DLD1 (cell line): ENCODE measurements around the gene SLC8B1.

Source experiments
- in situ Hi-C: cut with HindIII; loops from 2 replicates; pipeline ENCODE4 v1.10.0; 2017; ENCODE audit warnings: low sequenced_read_pairs

The SLC8B1 gene

DNA sequence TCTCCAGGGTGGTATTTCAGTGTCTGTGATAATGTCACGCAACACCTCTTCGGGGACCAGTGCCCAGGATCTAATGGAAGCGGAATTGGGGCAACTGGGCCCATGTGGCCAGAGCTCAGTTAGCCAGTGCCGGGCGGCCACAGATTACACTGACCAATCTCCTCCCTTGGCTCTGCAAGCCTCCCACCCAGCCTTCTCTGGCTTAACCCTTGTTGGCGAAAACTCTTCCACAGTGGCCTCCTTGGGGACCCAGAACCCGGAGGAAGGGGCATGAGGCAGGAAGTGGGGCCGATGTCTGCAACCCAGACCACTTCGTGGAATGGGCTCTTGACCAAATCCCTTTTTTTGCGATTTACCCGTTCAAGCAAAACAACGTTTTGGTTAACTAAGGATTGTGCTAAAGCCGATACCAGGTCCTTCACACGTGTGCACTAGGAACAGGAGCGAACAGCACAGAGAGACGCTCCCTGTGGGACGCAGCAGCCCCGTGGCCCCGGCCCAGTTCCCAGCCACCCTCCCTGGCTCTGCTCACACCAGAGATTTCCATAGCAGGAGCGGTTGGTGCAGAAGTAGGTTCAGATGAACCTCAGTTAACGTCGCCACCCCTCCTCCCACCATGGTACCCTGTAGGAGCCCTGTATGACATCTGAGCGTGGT, 38.2 kb downstream of the SLC8B1 start:
- in situ Hi-C loops = no loop called here

DNA sequence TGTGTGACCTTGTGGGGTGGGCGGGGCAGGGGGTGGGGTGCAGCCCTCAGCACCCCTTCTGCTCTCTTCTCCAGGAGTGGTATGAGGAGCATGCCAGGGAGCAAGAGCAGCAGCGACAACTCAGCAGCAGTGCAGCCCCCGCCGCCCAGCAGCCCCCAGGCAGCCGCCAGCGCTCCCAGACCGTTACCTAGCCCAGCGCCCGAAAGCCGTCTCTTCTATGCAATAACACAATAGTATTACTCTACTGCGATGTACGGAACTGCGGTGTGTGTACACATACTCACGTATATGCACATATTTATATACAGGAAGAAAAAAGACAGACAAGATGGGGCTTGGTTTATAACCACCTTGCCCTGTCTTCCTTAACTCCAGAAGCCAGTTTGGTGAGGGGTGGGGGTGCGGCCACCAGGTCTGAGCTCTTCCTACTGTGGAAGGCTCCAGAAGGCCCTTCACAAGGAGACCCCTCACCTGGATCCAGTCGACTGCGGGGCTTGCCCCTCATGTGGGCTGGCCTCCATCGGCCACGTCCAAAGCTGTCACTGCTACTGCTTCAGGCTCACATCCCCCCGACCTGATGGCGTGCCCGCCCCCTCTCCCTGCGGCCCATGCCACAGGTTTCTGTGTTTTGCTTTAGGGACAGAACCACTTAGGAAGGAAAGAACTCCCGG, 38.9 kb downstream of the SLC8B1 start:
- in situ Hi-C loops = no loop called here

DNA sequence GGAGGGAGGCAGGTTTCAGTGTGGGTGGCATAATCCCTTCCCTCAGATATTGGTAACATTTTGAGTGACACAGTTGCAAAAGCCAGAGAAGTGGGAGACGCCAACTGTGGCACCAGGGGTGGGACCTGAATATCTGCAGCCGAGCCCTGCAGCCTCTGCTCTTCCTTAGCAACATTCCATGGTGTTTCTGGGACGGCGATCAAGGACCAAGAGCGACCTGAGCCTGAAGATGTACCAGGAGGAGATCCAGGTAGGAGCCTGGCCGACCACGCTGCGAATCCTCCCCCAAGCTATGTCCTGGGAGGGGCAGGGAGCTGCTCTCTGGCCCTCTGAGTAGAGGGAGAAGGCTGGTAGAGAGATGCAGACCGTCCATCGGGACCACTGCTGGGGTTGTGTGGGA, 41.8 kb downstream of the SLC8B1 start:
- in situ Hi-C loops = no loop called here

DNA sequence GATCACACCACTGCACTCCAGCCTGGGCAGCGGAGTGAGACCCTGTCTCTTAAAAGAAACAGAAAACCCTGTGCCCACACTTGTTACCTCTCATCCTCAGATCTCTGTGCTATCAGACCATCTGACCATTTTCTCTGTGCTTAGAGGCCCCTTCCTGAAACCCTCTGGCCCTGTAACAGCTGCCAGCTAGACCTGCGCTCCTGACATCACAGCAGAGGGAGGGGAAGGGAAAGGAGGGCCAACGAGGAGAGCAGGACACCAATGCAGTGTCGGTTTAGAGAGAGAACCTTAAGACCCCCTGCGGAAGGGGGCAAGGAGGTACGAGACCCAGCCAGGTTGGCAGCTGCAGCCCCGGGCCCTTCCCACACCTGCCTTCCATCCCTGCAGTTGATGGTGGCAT, 42.4 kb downstream of the SLC8B1 start:
- in situ Hi-C loops = no loop called here

DNA sequence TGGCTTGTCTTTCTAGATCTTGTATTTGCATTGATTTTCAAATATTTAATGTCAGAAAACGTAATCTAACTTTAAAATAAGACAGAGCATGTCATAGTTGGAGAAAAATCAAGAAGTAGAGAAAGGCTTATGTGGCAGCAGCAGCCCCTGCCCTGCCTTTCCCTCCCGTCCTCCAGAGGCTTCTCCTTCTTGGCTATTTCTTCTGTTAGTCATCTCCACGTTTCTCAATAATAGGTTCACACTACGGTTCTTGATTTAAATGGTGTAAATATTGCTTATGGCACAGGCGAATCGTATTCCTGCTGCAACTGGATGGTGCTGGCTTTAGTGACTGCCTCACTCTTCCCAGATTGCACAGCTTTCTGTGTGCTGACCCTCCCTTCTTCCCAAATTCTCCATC, 42.8 kb downstream of the SLC8B1 start:
- in situ Hi-C loops = no loop called here

- in situ Hi-C loops = no loop called here
Measured at GRCh38 chr12:113291586-113291985, 43.3 kb downstream of the SLC8B1 start.

DNA sequence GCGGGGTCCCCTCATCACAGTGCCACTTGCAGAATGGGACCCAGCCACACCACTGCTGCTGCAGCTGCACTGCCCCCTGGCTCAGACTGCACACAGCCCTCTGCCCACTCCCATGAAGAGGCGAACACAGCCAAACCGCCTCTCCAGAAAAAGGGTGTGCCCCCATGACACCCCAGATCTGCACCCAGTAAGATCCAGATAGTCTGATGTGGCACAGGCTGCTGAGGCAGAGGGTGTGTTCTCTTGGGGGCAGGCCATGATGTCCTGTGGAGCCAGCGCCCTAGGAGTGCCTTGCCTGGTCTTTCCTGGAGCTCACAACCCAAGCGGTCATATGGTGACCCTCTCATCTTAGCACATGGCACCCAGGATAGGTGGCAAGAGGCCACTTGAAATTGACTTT, 44.4 kb downstream of the SLC8B1 start:
- in situ Hi-C loops = no loop called here

DNA sequence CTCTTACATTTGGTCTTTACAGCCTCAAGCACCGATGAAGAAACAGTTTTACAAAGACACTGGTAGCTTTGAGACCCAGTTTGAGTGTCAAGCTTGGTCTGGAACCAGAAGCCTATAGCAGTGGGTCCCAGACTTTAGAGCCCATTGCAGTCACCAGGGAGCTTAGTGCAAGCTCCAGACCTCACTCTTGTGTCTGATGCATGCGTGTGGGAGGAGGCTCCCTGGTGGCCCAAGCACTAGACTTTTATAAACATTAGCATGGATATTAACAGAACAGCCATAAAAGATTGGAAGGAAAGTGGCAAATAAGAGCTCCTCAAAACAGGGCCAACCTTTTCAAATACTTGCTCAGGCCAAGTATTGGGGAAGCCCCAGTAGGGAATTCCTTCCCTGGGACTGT, 45.5 kb downstream of the SLC8B1 start:
- in situ Hi-C loops = no loop called here

- in situ Hi-C loops = no loop called here
Measured at GRCh38 chr12:113287899-113288282, 47.0 kb downstream of the SLC8B1 start.

- in situ Hi-C loops = no loop called here
Measured at GRCh38 chr12:113287146-113287898, 47.6 kb downstream of the SLC8B1 start.

GRCh38 chr12:113286712-113287111, 48.2 kb downstream of the SLC8B1 start:
- in situ Hi-C loops = no loop called here

DNA sequence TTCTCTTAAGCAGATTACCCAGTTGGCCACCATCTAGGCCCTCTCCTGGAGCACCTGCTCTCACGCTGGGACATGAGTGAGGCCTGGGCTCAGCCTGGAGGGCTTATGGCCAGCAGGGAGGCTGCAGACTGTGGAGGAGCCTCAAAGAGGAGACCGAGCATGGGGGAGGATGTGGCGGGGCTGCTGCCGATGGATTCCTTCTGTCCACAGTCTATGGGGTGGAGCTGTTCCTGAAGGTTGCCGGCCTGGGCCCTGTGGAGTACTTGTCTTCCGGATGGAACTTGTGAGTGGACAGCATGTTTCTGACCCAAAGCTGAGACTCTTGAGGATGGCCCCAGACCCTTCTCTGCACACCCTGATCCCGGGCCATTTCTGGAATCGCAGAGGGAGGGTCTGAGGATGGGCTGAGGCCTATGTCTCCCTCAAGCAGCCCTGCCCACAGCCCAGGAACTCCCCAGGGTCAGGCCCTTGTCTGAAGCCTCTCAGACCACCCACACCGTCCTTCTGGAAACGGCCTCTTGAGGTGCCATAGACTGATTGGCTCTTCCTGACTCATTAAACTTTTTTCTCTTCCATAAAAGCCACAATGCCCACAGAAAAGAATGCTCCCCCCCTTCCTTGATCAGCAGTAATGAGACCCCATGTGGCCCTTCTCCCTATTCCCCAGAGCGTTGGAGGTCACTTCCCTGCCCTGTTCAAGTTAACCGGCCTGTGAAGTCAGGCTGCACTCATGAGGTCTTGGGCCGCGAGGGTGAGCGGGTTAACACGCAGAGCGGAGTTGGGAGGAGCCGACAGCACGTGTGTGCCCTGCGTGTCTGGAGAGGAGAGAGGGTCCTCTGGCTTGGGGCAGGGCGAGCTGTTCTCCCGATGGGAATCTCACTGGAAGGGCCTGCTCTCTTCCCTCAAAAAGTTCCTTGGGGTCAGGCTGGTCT, 49.0 kb downstream of the SLC8B1 start:
- in situ Hi-C loops = no loop called here

DNA sequence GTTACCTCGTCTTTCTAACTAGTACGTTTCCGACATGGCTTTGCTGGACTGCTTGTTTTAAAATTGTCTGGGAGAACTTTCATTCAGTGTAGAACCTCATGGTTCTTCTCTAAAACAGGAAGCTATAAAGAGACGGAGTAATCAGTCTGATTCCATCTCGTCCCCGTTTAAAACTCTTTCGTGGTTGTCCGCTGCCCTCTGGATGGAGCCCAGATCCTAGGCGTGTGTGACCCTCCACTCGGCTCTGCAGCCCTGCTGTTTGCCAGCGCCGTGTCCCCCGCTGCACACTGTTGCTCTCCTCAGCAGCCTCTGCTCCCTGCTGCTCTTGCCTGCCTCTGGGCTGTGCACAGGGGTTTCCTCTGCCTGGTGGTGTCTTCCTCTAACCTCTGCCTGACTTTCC, 50.2 kb downstream of the SLC8B1 start:
- in situ Hi-C loops = no loop called here

DNA sequence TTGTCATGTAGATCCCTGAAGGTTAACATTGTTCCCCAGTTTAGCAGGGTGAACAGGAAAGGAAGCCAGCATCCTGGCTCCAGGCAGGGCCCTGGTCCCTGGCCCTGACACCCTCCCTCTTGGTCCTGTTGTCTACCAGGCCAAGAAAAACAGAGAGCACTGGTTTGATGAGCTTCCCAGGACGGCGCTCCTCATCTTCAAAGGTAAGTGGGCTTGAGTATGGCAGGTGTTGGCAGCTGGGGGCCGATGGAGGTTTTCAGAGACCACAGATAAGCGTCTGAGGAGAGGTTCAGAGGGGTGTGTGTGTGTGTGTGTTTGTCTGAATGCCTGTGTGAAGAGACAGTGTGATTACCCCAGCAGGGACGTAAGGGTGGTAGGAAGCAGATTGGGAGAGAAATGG, 56.3 kb downstream of the SLC8B1 start:
- in situ Hi-C loops = no loop called here

GRCh38 chr12:113278141-113278540, 56.8 kb downstream of the SLC8B1 start:
- in situ Hi-C loops = no loop called here

- in situ Hi-C loops = no loop called here
Measured at GRCh38 chr12:113277511-113277910, 57.4 kb downstream of the SLC8B1 start.

- in situ Hi-C loops = no loop called here
Measured at GRCh38 chr12:113276946-113277500, 57.9 kb downstream of the SLC8B1 start.

DNA sequence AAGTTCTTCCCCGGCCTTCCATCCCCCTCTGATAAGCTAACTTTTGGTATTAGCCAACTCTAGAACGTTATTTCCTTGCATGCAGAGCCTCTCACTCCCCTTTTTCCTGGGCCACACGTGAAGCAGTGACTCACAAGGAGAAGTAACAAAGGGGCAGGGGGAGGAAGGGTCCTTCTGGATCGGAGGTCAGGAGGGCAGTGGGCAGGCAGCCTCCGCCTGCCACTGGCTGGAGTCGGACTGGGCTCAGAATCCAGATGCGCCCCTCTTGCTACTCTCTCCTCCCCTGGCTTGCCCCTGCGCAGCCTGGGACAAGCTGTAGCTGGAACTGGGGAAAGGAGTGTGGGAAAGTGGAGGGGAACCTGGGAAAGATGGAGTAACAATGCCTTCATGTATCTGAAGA, 58.6 kb downstream of the SLC8B1 start:
- in situ Hi-C loops = no loop called here

GRCh38 chr12:113274848-113275247, 60.1 kb downstream of the SLC8B1 start:
- in situ Hi-C loops = no loop called here

DNA sequence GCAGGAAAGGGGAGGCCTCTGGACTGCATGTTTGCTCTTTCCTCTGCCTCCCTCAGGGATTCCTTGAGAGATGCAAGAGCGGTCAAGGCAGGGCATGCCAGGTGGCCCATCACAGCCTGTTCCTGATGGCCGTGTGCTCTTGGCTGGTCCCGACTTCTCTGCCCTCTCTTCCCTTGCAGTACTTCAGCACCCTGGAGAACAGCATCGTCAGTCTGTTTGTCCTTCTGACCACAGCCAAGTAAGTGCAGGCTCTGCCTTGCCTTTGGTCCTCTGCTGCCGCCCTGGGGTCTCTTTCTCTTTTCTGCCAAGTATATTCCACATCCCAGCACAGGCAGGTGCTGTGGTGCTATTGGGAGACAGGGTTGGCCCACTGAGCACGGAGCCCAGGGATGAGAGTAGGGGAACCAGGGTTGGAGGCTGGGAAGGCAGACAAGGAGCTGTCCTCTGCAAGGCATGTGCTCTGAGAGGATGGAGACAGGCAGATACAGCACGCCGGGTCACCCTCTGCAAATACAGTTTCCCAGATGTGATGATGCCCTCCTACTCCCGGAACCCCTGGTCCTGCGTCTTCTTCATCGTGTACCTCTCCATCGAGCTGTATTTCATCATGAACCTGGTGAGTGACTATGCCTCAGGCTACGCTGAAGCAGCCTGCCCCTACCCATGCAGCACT, 61.7 kb downstream of the SLC8B1 start:
- in situ Hi-C loops = no loop called here
